MM.1S (cell line): ENCODE data around the gene NAA80.

Source experiments
- CTCF ChIP-seq: fragments of 300-600 bp; sonication (generic); IDR thresholded peaks from 2 replicates; pipeline ENCODE4 v1.5.1; 2016; ENCODE audit warnings: antibody characterized with exemption, low read length, mixed read lengths
- EZH2phosphoT487 ChIP-seq: fragments of 300-600 bp; sonication (generic); IDR thresholded peaks from 2 replicates; pipeline ENCODE4 v1.6.1; 2018; ENCODE audit warnings: antibody characterized with exemption, low read length

DNA sequence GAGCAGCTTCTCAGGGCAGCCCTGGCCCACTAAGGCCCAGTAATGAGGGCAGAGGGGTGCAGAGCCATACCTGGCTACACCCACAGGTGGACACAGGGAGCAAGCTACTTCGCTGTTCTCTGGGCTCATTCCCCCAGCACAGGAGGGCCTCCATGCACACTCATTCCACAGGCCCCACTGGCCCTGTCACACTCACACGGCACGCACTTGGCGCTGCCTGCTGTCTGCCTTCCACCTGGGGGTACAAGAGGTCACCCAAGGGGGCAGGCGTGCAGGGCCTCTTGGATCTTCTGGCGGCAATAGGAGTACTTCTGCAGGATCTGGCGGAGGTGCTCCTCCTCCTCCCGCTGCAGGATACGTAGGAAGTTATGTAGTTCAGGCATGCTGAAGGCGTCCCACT, 31.1 kb upstream of the NAA80 start:
- TF ChIP-seq CTCF: no peak
- no peak for TF ChIP-seq EZH2phosphoT487
